Smooth muscle cell (in vitro differentiated cells): Measurements from ENCODE around the gene FAH. TPM values are rescaled to one million over a fixed set of nuclear protein-coding genes. Genes with fewer than 3 reads are reported as not detected.
"Not testable (repeated sequence)": the region's sequence is repeated elsewhere in the genome, so short reads cannot be mapped to it uniquely, and the experiment has no call there.

ENCODE experiments used
- DNase-seq: peaks from one replicate; lab custom pipeline; 2025; ENCODE audit not compliant: unreplicated experiment; lab: John Stamatoyannopoulos, UW
- H2AFZ ChIP-seq: fragments of 200-600 bp; sonication (generic); 2 replicates; pipeline ENCODE4 v1.6.0; 2016; ENCODE audit warnings: antibody characterized with exemption, low read depth, mild to moderate bottlenecking
- H3F3A ChIP-seq: fragments of 200-600 bp; sonication (generic); 2 replicates; pipeline ENCODE4 v1.6.0; 2017; ENCODE audit warnings: antibody characterized with exemption, low read depth
- H3K27ac ChIP-seq: fragments of 200-600 bp; sonication (generic); 2 replicates; pipeline ENCODE4 v1.5.1; 2016; ENCODE audit warnings: low read depth, mild to moderate bottlenecking
- H3K27me3 ChIP-seq: fragments of 200-600 bp; sonication (generic); 2 replicates; pipeline ENCODE4 v1.6.1; 2016; ENCODE audit warnings: low read depth, mild to moderate bottlenecking
- H3K36me3 ChIP-seq: fragments of 200-600 bp; sonication (generic); 2 replicates; pipeline ENCODE4 v1.5.1; 2016; ENCODE audit warnings: low read depth
- H3K4me1 ChIP-seq: fragments of 200-600 bp; sonication (generic); 2 replicates; pipeline ENCODE4 v1.5.1; 2016; ENCODE audit warnings: low read depth
- H3K4me2 ChIP-seq: fragments of 200-600 bp; sonication (generic); 2 replicates; pipeline ENCODE4 v1.6.0; 2016; ENCODE audit warnings: mild to moderate bottlenecking
- H3K4me3 ChIP-seq: fragments of 200-600 bp; sonication (generic); 2 replicates; pipeline ENCODE4 v1.5.1; 2016; ENCODE audit warnings: mild to moderate bottlenecking
- H3K79me2 ChIP-seq: fragments of 200-600 bp; sonication (generic); 2 replicates; pipeline ENCODE4 v1.6.0; 2016; ENCODE audit warnings: low read depth, mild to moderate bottlenecking
- H3K9ac ChIP-seq: fragments of 200-600 bp; sonication (generic); 2 replicates; pipeline ENCODE4 v1.6.0; 2016; ENCODE audit warnings: low read depth
- H3K9me3 ChIP-seq: fragments of 200-600 bp; sonication (generic); replicated peaks from 2 replicates; pipeline ENCODE4 v1.5.1; 2016; ENCODE audit warnings: low read depth
- H4K20me1 ChIP-seq: fragments of 200-600 bp; sonication (generic); 2 replicates; pipeline ENCODE4 v1.6.0; 2016; ENCODE audit warnings: low read depth
- CTCF ChIP-seq: fragments of 200-600 bp; sonication (generic); IDR thresholded peaks from 2 replicates; pipeline ENCODE4 v1.5.1; 2017; ENCODE audit warnings: borderline replicate concordance, mild to moderate bottlenecking, antibody characterized with exemption; ENCODE audit not compliant: insufficient read depth, poor library complexity, severe bottlenecking
- WGBS: methylation state at CpG from one replicate; pipeline ENCODE4 v1.1.7; 2016; ENCODE audit warnings: low lambda C conversion rate; 5-methylcytosine and 5-hydroxymethylcytosine counted together
- polyA plus RNA-seq: library from polyadenylated mRNA; unstranded; fragments of >200 nt; fragmentation: Nextera tagmentation; extraction: Ambion mirVana; gene quantifications from 2 replicates; pipeline ENCODE4 v1.2.1, GENCODE V29; 2016
- total RNA-seq: library from RNA; depleted of rRNA; stranded (reverse); fragments of >200 nt; gene quantifications from 2 replicates; pipeline ENCODE4 v1.2.3, GENCODE V29; 2014

FAH gene
- total and polyA plus RNA-seq, 2 experiments from 2014 or later, result 18.3 to 36.7 TPM

GRCh38 chr15:80120636-80121035 is 32.2 kb upstream of the FAH start:
- Histone ChIP-seq H3K9me3 (no peaks in the 10 kb centered on the region), H3K27ac (no peak overlapping the region), H3F3A (no peaks in the 10 kb centered on the region), H3K9ac (no peak overlapping the region), H3K27me3 (no peaks in the 10 kb centered on the region), H3K4me1 (peaks cover 4% of the 10 kb centered on the region), H2AFZ (no peak overlapping the region), H4K20me1 (peaks cover 76% of the 10 kb centered on the region), H3K4me3 (no peak overlapping the region), H3K4me2 (no peak overlapping the region), H3K79me2 (peaks cover 41% of the 10 kb centered on the region), H3K36me3 (peaks cover 8% of the 10 kb centered on the region)
- TF ChIP-seq CTCF, result no peak
- DNase-seq, result no peak
- WGBS, result 20% methylated on average over 1 of the region's 1 CpG

GRCh38 chr15:80121546-80121945 is 31.3 kb upstream of the FAH start:
- peaks cover 72% of the 10 kb centered on the region for H4K20me1 ChIP-seq

GRCh38 chr15:80123034-80123433 is 29.8 kb upstream of the FAH start:
- 97% methylated on average over 6 of the region's 6 CpGs for WGBS
- Histone ChIP-seq H3K36me3 (peaks cover 8% of the 10 kb centered on the region), H3K4me1 (peaks cover 4% of the 10 kb centered on the region), H3K27ac (no peak overlapping the region), H2AFZ (no peak overlapping the region), H4K20me1 (peaks cover 57% of the 10 kb centered on the region), H3K27me3 (no peaks in the 10 kb centered on the region), H3F3A (no peaks in the 10 kb centered on the region), H3K4me2 (no peak overlapping the region), H3K4me3 (no peak overlapping the region), H3K9ac (no peak overlapping the region), H3K9me3 (no peaks in the 10 kb centered on the region), H3K79me2 (peaks cover 18% of the 10 kb centered on the region)
- no peak for TF ChIP-seq CTCF
- no peak for DNase-seq

More at GRCh38 chr15:80121546-80121945, 31.3 kb upstream of the FAH start:
- H3K79me2 ChIP-seq, result peaks cover 32% of the 10 kb centered on the region
- H3K27me3 ChIP-seq, result no peaks in the 10 kb centered on the region
- H3K27ac ChIP-seq, result no peak overlapping the region
- H3K4me2 ChIP-seq, result no peak overlapping the region
- H2AFZ ChIP-seq, result no peak overlapping the region
- H3K9ac ChIP-seq, result no peak overlapping the region
- H3K9me3 ChIP-seq, result no peaks in the 10 kb centered on the region
- peaks cover 8% of the 10 kb centered on the region for H3K36me3 ChIP-seq
- TF ChIP-seq CTCF, result no peak
- WGBS, result 95% methylated on average over 4 of the region's 4 CpGs
- DNase-seq, result no peak
- H3K4me1 ChIP-seq, result peaks cover 4% of the 10 kb centered on the region
- no peaks in the 10 kb centered on the region for H3F3A ChIP-seq
- no peak overlapping the region for H3K4me3 ChIP-seq

GRCh38 chr15:80127253-80127652 is 25.5 kb upstream of the FAH start:
- H3K9me3 ChIP-seq, H3K4me3 ChIP-seq, H2AFZ ChIP-seq, H3K4me2 ChIP-seq, H3K9ac ChIP-seq, H3K27ac ChIP-seq, H3K27me3 ChIP-seq, H3K36me3 ChIP-seq, DNase-seq, H3F3A ChIP-seq, H3K79me2 ChIP-seq, H3K4me1 ChIP-seq: not testable (repeated sequence)
- WGBS, result 96% methylated on average over 6 of the region's 6 CpGs
- H4K20me1 ChIP-seq, result peaks cover 18% of the 10 kb centered on the region
